ENCODE results near the gene CDCA3.

- TF ChIP-seq GATA2 (IDR thresholded peaks at IDR 0.05; ENCODE audit: low read depth, low read length) = no peak
- no peak for TF ChIP-seq GATA3 (IDR thresholded peaks at IDR 0.05; ENCODE audit: low read depth, low read length)
Observed at GRCh38 chr12:6839482-6840201, 11.4 kb downstream of the CDCA3 start.

Measured in SH-SY5Y (cell line).